H1 (cell line): ENCODE measurements around the gene DSCAM. TPM values are rescaled to one million over a fixed set of nuclear protein-coding genes. Genes with fewer than 3 reads are reported as not detected.

ENCODE experiments used
- CTCF ChIA-PET: fragments of 300-600 bp; sonication (Branson Sonifier 250); formaldehyde crosslinking; loops from one replicate; lab custom pipeline; 2021; ENCODE audit not compliant: partially characterized antibody; lab: Charles Lee
- POLR2A ChIA-PET: fragments of 300-600 bp; sonication (Branson Sonifier 250); formaldehyde crosslinking; loops from one replicate; lab custom pipeline; 2021; ENCODE audit warnings: inconsistent platforms; ENCODE audit not compliant: partially characterized antibody; lab: Charles Lee
- DNase-seq, 2 experiments: peaks; one replicate each; pipeline versions ENCODE4 v3.0.0 to v3.0.0-alpha.2; 2010 to 2022; ENCODE audit warnings: low spot score in 2 of 2, low read depth in 1 of 2, mixed read lengths in 1 of 2
- FAIRE-seq: peaks from 2 replicates; lab custom pipeline; 2011; peaks lifted over from hg19 to GRCh38; lab: Jason Lieb, UNC
- H2AFZ ChIP-seq: 2 replicates; pipeline ENCODE4 v1.8.1; 2012; ENCODE audit warnings: low read length, inconsistent platforms
- H2AK5ac ChIP-seq: 2 replicates; pipeline ENCODE4 v1.6.1; 2013; ENCODE audit warnings: low read depth, low read length
- H2BK120ac ChIP-seq: replicated peaks from 2 replicates; pipeline ENCODE3; 2013; ENCODE audit warnings: low read depth, low read length, inconsistent platforms
- H2BK12ac ChIP-seq: 2 replicates; pipeline ENCODE4 v1.6.1; 2013; ENCODE audit warnings: low read depth, low read length
- H2BK15ac ChIP-seq: 2 replicates; pipeline ENCODE4 v1.6.1; 2013; ENCODE audit warnings: low read length
- H2BK20ac ChIP-seq: 2 replicates; pipeline ENCODE4 v1.6.1; 2013; ENCODE audit warnings: low read length
- H2BK5ac ChIP-seq: 2 replicates; pipeline ENCODE4 v1.6.1; 2013; ENCODE audit warnings: low read depth, low read length
- H3K14ac ChIP-seq: 2 replicates; pipeline ENCODE4 v1.6.1; 2013; ENCODE audit warnings: inconsistent platforms; ENCODE audit not compliant: insufficient read length
- H3K18ac ChIP-seq: 2 replicates; pipeline ENCODE4 v1.6.1; 2013; ENCODE audit warnings: low read length; ENCODE audit errors: extremely low read depth
- H3K23ac ChIP-seq: 2 replicates; pipeline ENCODE4 v1.6.1; 2013; ENCODE audit warnings: inconsistent platforms; ENCODE audit not compliant: insufficient read length
- H3K23me2 ChIP-seq: 2 replicates; pipeline ENCODE4 v1.6.1; 2013; ENCODE audit warnings: low read depth, low read length
- H3K27ac ChIP-seq: 2 replicates; pipeline ENCODE4 v1.6.1; 2011; ENCODE audit warnings: low read depth, low read length, inconsistent platforms
- H3K27me3 ChIP-seq, 4 experiments: replicated peaks in 1 of 4; 1 replicate in 1 of 4; 2 replicates in 3 of 4; pipeline versions ENCODE4 v1.6.1 to v1.8.1; 2011 to 2013; ENCODE audit warnings: low read length in 3 of 4, mild to moderate bottlenecking in 3 of 4, inconsistent platforms in 2 of 4, mixed read lengths in 2 of 4, moderate library complexity in 1 of 4; ENCODE audit not compliant: control insufficient read depth in 3 of 4, insufficient read depth in 3 of 4; ENCODE audit errors: extremely low read depth in 1 of 4
- H3K36me3 ChIP-seq, 4 experiments: 2 replicates each; pipeline versions ENCODE4 v1.6.1 to v1.8.1; 2011 to 2013; ENCODE audit warnings: mild to moderate bottlenecking in 4 of 4, low read length in 3 of 4, moderate library complexity in 2 of 4, control low read depth in 1 of 4, inconsistent platforms in 1 of 4; ENCODE audit not compliant: insufficient read depth in 4 of 4, control insufficient read depth in 2 of 4
- H3K4ac ChIP-seq: replicated peaks from 2 replicates; pipeline ENCODE3; 2013; ENCODE audit warnings: low read length, low read depth, mixed read lengths, inconsistent platforms; ENCODE audit not compliant: insufficient read length
- H3K4me1 ChIP-seq, 4 experiments: replicated peaks in 1 of 4; 1 replicate in 1 of 4; 2 replicates in 3 of 4; pipeline versions ENCODE4 v1.6.1 to v1.8.1; 2011 to 2013; ENCODE audit warnings: low read length in 3 of 4, inconsistent platforms in 2 of 4, mixed read lengths in 1 of 4; ENCODE audit not compliant: insufficient read depth in 4 of 4, control insufficient read depth in 3 of 4
- H3K4me2 ChIP-seq, 2 experiments: 2 replicates each; pipeline versions ENCODE4 v1.6.1 to v1.8.1; 2011 to 2013; ENCODE audit warnings: low read depth in 2 of 2, low read length in 2 of 2, control low read depth in 1 of 2, inconsistent platforms in 1 of 2, mild to moderate bottlenecking in 1 of 2; ENCODE audit not compliant: insufficient read depth in 1 of 2
- H3K4me3 ChIP-seq, 4 experiments: fragments of 200-600, 300-600 bp in 1 of 4; sonication (generic), shearing (Covaris generic), sonication (Bioruptor Twin) in 1 of 4; 2 replicates each; pipeline versions ENCODE4 v1.5.1 to v1.8.1; 2011 to 2016; ENCODE audit warnings: low read length in 4 of 4, low read depth in 3 of 4, control low read depth in 2 of 4, inconsistent platforms in 2 of 4, mild to moderate bottlenecking in 2 of 4, mixed read lengths in 1 of 4, moderate library complexity in 1 of 4; ENCODE audit not compliant: insufficient read depth in 2 of 4; ENCODE audit errors: extremely low read depth in 1 of 4
- H3K56ac ChIP-seq: replicated peaks from 2 replicates; pipeline ENCODE3; 2013; ENCODE audit warnings: low read depth, mild to moderate bottlenecking, mixed read lengths, low read length, inconsistent platforms; ENCODE audit not compliant: insufficient read length
- H3K79me1 ChIP-seq: 2 replicates; pipeline ENCODE4 v1.6.1; 2013; ENCODE audit warnings: low read depth, low read length, control low read depth
- H3K79me2 ChIP-seq, 2 experiments: 2 replicates each; pipeline versions ENCODE4 v1.6.1 to v1.8.1; 2012 to 2013; ENCODE audit warnings: low read length in 2 of 2, mild to moderate bottlenecking in 2 of 2, inconsistent platforms in 1 of 2; ENCODE audit not compliant: insufficient read depth in 2 of 2, control insufficient read depth in 1 of 2
- H3K9ac ChIP-seq, 4 experiments: replicated peaks in 1 of 4; 1 replicate in 1 of 4; 2 replicates in 3 of 4; pipeline versions ENCODE4 v1.6.1 to v1.8.1; 2011 to 2013; ENCODE audit warnings: low read depth in 3 of 4, low read length in 3 of 4, control low read depth in 2 of 4, mild to moderate bottlenecking in 2 of 4, moderate library complexity in 2 of 4, inconsistent platforms in 1 of 4; ENCODE audit errors: extremely low read depth in 1 of 4
- H3K9me3 ChIP-seq, 2 experiments: 2 replicates each; pipeline versions ENCODE4 v1.6.1 to v1.8.1; 2012 to 2013; ENCODE audit warnings: mild to moderate bottlenecking in 2 of 2, moderate library complexity in 2 of 2, control low read depth in 1 of 2, inconsistent platforms in 1 of 2, low read depth in 1 of 2, low read length in 1 of 2, mixed read lengths in 1 of 2; ENCODE audit not compliant: insufficient read depth in 2 of 2
- H4K20me1 ChIP-seq, 2 experiments: replicated peaks in 1 of 2; 2 replicates each; pipeline versions ENCODE3 to v1.8.1; 2011 to 2013; ENCODE audit warnings: inconsistent platforms in 2 of 2, low read length in 2 of 2, mild to moderate bottlenecking in 1 of 2; ENCODE audit not compliant: insufficient read depth in 2 of 2, control insufficient read depth in 1 of 2
- H4K5ac ChIP-seq: 2 replicates; pipeline ENCODE4 v1.6.1; 2013; ENCODE audit warnings: low read length, low read depth, mixed read lengths, inconsistent platforms; ENCODE audit not compliant: insufficient read length
- H4K8ac ChIP-seq: 2 replicates; pipeline ENCODE4 v1.8.0; 2013; ENCODE audit warnings: mild to moderate bottlenecking, moderate library complexity, low read length, inconsistent platforms; ENCODE audit not compliant: insufficient read depth; ENCODE audit errors: extremely low read depth
- H4K91ac ChIP-seq: replicated peaks from 2 replicates; pipeline ENCODE3; 2013; ENCODE audit warnings: low read length, mixed read lengths, inconsistent platforms; ENCODE audit not compliant: insufficient read length
- ATF2 ChIP-seq: IDR thresholded peaks from 2 replicates; pipeline ENCODE4 v1.6.1; 2012; ENCODE audit warnings: low read length, inconsistent platforms
- BACH1 ChIP-seq: IDR thresholded peaks from 2 replicates; pipeline ENCODE4 v1.6.1; 2012; ENCODE audit warnings: low read length, improper control_type of control experiment
- CBX5 ChIP-seq: fragments of 300-800, 300-1000 bp; sonication (generic); IDR thresholded peaks from 2 replicates; pipeline ENCODE4 v1.7.1; 2016; ENCODE audit warnings: antibody characterized with exemption, low read length, low read depth
- EZH2 ChIP-seq: fragments of 200-600 bp; sonication (generic); IDR thresholded peaks from 2 replicates; pipeline ENCODE4 v1.7.1; 2012; ENCODE audit warnings: low read depth, mild to moderate bottlenecking, moderate library complexity, low read length, inconsistent platforms; ENCODE audit not compliant: severe bottlenecking
- FOSL1 ChIP-seq: IDR thresholded peaks from 2 replicates; pipeline ENCODE4 v1.6.1; 2011; ENCODE audit warnings: mild to moderate bottlenecking, low read depth, low read length, moderate library complexity; ENCODE audit not compliant: insufficient read depth
- GTF2F1 ChIP-seq: IDR thresholded peaks from 2 replicates; pipeline ENCODE4 v1.6.1; 2012; ENCODE audit warnings: low read depth, low read length, improper control_type of control experiment, borderline replicate concordance
- JUN ChIP-seq: IDR thresholded peaks from 2 replicates; pipeline ENCODE4 v1.6.1; 2011; ENCODE audit warnings: low read depth, mild to moderate bottlenecking, improper control_type of control experiment, low read length
- NANOG ChIP-seq: IDR thresholded peaks from 2 replicates; pipeline ENCODE4 v1.6.1; 2011; ENCODE audit warnings: low read length, low read depth, mild to moderate bottlenecking, inconsistent platforms; ENCODE audit not compliant: insufficient read depth, poor library complexity, severe bottlenecking
- NRF1 ChIP-seq: IDR thresholded peaks from 2 replicates; pipeline ENCODE4 v1.6.1; 2011; ENCODE audit warnings: mild to moderate bottlenecking, low read depth, low read length, improper control_type of control experiment
- POLR2AphosphoS5 ChIP-seq: IDR thresholded peaks from 2 replicates; pipeline ENCODE4 v1.6.1; 2011; ENCODE audit warnings: low read depth, low read length
- SAP30 ChIP-seq: fragments of 300-600 bp; sonication (generic); IDR thresholded peaks from 2 replicates; pipeline ENCODE4 v1.7.1; 2012; ENCODE audit warnings: low read length, moderate library complexity, mild to moderate bottlenecking, inconsistent platforms; ENCODE audit not compliant: insufficient read depth, insufficient replicate concordance
- TBP ChIP-seq: IDR thresholded peaks from 2 replicates; pipeline ENCODE4 v1.6.1; 2011; ENCODE audit warnings: low read depth, low read length, improper control_type of control experiment
- YY1 ChIP-seq: IDR thresholded peaks from 2 replicates; pipeline ENCODE4 v1.6.1; 2011; ENCODE audit warnings: low read depth, mild to moderate bottlenecking, low read length
- WGBS, 2 experiments: shearing (Covaris generic) in 1 of 2; methylation state at CpG; one replicate each; pipeline versions ENCODE4 v1.1.6 to v1.1.7; 2013 to 2015; ENCODE audit warnings: low lambda C conversion rate in 2 of 2, mixed read lengths in 2 of 2, inconsistent platforms in 1 of 2, low coverage in 1 of 2, missing lambda C conversion rate in 1 of 2; ENCODE audit not compliant: insufficient replicate concordance in 2 of 2, insufficient coverage in 1 of 2, insufficient read length in 1 of 2; ENCODE audit errors: extremely low coverage in 1 of 2, missing lambda C conversion rate in 1 of 2; 5-methylcytosine and 5-hydroxymethylcytosine counted together
- polyA plus RNA-seq, 7 experiments: library from polyadenylated mRNA; depleted of rRNA in 3 of 7; stranded (reverse) in 5 of 7; unstranded in 2 of 7; fragments of >200 nt in 5 of 7; fragments of 200-250 nt in 2 of 7; gene quantifications; 1 replicate in 5 of 7; 2 replicates in 1 of 7; 4 replicates in 1 of 7; pipeline versions ENCODE4 v1.2.1 to v1.2.3, GENCODE V29; 2011 to 2013; ENCODE audit warnings: missing spikeins in 2 of 7, mixed read lengths in 2 of 7
- total RNA-seq: library from RNA; stranded (reverse); fragmentation: NEBNext Ultra II Directional; extraction: Animal tissue kit (Norgen Biotek cat#: 25700); gene quantifications from 2 replicates; pipeline ENCODE4 v1.2.1, GENCODE V29; 2021

The DSCAM gene
- total and polyA plus RNA-seq, 2 of the 8 experiments (the other 6 are each of a cell fraction or from before 2014, with no cell fraction given), result 0.02 to 0.15 TPM

GRCh38 chr21:40421121-40421520, 425.8 kb downstream of the DSCAM start:
- Histone ChIP-seq H3K27ac (no peak overlapping the region), H3K79me1 (no peaks in the 10 kb centered on the region), H3K56ac (no peak overlapping the region), H3K9ac (no peak overlapping the region), H3K27me3 (peaks cover 0 to 1% (median 0%) of the 10 kb centered on the region in 4 experiments; a peak in 1 of 7 replicates), H4K8ac (no peak overlapping the region), H2BK120ac (no peak overlapping the region), H3K4me3 (no peak overlapping the region), H3K18ac (no peak overlapping the region), H2AK5ac (no peak overlapping the region), H3K23me2 (no peaks in the 10 kb centered on the region), H2BK12ac (no peak overlapping the region), H3K4ac (no peak overlapping the region), H3K9me3 (peaks cover 0 to 3% of the 10 kb centered on the region in 2 experiments; a peak in 2 of 4 replicates), H3K14ac (no peak overlapping the region), H4K5ac (no peak overlapping the region), H2BK5ac (no peak overlapping the region), H4K91ac (no peak overlapping the region), H4K20me1 (no peaks in the 10 kb centered on the region), H3K4me2 (no peak overlapping the region), H2AFZ (no peak overlapping the region), H3K4me1 (no peaks in the 10 kb centered on the region), H3K23ac (no peak overlapping the region), H2BK15ac (no peak overlapping the region), H2BK20ac (no peak overlapping the region), H3K36me3 (no peaks in the 10 kb centered on the region), H3K79me2 (no peaks in the 10 kb centered on the region)
- ChIA-PET POLR2A (no interaction called here), CTCF (no interaction called here)
- 94% methylated on average over 4 of the region's 4 CpGs; no CpG with 5 or more reads in 1 of the 2 experiments for WGBS, 2 experiments
- no peak for FAIRE-seq
- DNase-seq, result no peak
- no peak for TF ChIP-seq TBP
- TF ChIP-seq JUN, result no peak
- no peak for TF ChIP-seq FOSL1
- no peak for TF ChIP-seq SAP30
- TF ChIP-seq CBX5, result no peak
- no peak for TF ChIP-seq BACH1
- TF ChIP-seq NRF1, result no peak
- TF ChIP-seq GTF2F1, result no peak
- no peak for TF ChIP-seq EZH2
- TF ChIP-seq NANOG, result no peak
- no peak for TF ChIP-seq ATF2
- TF ChIP-seq YY1, result no peak
- TF ChIP-seq POLR2AphosphoS5, result no peak
